GM18502 (cell line): Measurements from ENCODE around the gene SECTM1.

Experiments
- ATAC-seq: cut with Tn5 transposase; IDR thresholded peaks from one replicate; pipeline ENCODE4 v1.9.1; 2021; ENCODE audit warnings: mild to moderate bottlenecking; ENCODE audit not compliant: unreplicated experiment, poor library complexity

The SECTM1 gene

GRCh38 chr17:82330322-82331239 is 3.0 kb downstream of the SECTM1 start:
- ATAC-seq, result no peak

- no peak for ATAC-seq
Measured at GRCh38 chr17:82329683-82330321, 3.8 kb downstream of the SECTM1 start.

- no peak for ATAC-seq
Measured at GRCh38 chr17:82328994-82329507, 4.5 kb downstream of the SECTM1 start.

- no peak for ATAC-seq
Measured at GRCh38 chr17:82328141-82328993, 5.2 kb downstream of the SECTM1 start.

GRCh38 chr17:82327757-82328140 is 5.8 kb downstream of the SECTM1 start:
- no peak for ATAC-seq

- no peak for ATAC-seq
Measured at GRCh38 chr17:82327289-82327688, 6.3 kb downstream of the SECTM1 start.

- no peak for ATAC-seq
Measured at GRCh38 chr17:82325286-82326180, 8.0 kb downstream of the SECTM1 start.

- no peak for ATAC-seq
Measured at GRCh38 chr17:82324566-82325285, 8.8 kb downstream of the SECTM1 start.

- ATAC-seq, result no peak
Measured at GRCh38 chr17:82323514-82324234, 9.9 kb downstream of the SECTM1 start.

GRCh38 chr17:82322526-82323453 is 10.8 kb downstream of the SECTM1 start:
- ATAC-seq, result no peak

- ATAC-seq, result no peak
Measured at GRCh38 chr17:82321947-82322466, 11.6 kb downstream of the SECTM1 start.

- ATAC-seq, result no peak
Measured at GRCh38 chr17:82320956-82321927, 12.3 kb downstream of the SECTM1 start.

- no peak for ATAC-seq
Measured at GRCh38 chr17:82320140-82320840, 13.3 kb downstream of the SECTM1 start.

GRCh38 chr17:82319619-82320062 is 13.9 kb downstream of the SECTM1 start:
- no peak for ATAC-seq
